GM19023 (cell line): Measurements from ENCODE around the gene NLGN4X.
"Not testable (repeated sequence)": the region's sequence is repeated elsewhere in the genome, so short reads cannot be mapped to it uniquely, and the experiment has no call there.

Experiments used
- ATAC-seq: cut with Tn5 transposase; IDR thresholded peaks from one replicate; pipeline ENCODE4 v1.9.1; 2021; ENCODE audit warnings: mild to moderate bottlenecking, moderate library complexity; ENCODE audit not compliant: unreplicated experiment

Gene NLGN4X

GRCh38 chrX:6015423-6015822 lies 213.2 kb downstream of the NLGN4X start:
- ATAC-seq = no peak

GRCh38 chrX:6012357-6012756 lies 216.3 kb downstream of the NLGN4X start:
- ATAC-seq = no peak

DNA sequence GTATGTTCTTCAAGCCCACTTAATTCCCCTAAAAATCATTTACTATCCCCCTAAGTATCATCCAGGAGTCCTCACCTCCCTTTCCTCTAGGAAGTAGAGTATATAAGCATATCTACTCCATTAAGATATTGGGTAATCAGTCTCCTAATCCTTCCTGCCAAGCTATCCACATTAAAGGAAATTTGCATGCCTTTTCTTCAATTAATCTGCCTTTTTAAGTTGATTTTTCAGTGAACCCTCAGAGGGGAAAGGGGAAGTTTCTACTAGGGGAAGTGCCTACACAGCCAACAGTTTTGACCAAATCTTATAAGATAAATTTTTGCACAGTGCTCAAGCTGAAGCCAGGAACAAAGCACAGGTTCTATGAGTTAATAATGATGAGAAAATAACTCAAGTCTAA lies 222.8 kb downstream of the NLGN4X start:
- no peak for ATAC-seq

- no peak for ATAC-seq
Measured at GRCh38 chrX:6004529-6004928, 224.1 kb downstream of the NLGN4X start.

DNA sequence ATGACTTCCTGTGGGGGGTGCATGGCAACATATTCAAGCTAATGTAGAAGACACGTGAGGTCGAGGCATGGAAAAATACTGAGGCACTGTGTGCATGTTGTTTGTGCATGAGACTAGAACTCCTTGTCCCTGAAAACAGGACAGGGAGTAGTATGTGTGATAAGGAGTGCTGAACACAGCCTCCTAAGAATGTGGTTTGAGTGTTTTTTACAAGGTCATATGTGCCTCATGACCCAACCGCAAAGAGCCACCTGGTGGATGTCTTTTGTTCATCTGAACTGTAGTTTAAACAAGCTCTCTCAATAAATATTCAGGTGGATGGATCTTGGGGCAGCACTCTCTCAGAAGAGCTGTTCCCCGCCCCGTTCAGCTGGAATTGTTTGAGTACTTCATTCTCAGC lies 226.6 kb downstream of the NLGN4X start:
- ATAC-seq = no peak

- no peak for ATAC-seq
Measured at GRCh38 chrX:5998901-5999300, 229.8 kb downstream of the NLGN4X start.

DNA sequence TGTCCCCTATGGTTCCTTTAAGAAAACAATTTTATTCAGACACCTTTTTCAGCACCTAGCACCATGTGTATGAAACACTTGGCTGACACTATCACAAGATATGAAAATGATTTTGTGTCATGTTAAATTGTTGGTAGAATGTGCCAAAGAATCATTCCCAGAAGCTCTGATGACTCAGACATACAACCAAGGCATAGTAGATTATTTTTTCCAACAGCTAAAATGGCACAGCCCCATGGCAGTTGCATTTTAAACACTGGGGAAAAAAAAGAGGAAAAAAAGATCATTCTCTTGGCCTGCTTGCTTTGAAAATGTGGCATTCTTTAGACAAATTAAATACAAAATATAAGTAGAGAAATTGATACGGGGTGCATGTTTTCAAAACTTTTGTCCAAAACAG lies 230.2 kb downstream of the NLGN4X start:
- no peak for ATAC-seq

DNA sequence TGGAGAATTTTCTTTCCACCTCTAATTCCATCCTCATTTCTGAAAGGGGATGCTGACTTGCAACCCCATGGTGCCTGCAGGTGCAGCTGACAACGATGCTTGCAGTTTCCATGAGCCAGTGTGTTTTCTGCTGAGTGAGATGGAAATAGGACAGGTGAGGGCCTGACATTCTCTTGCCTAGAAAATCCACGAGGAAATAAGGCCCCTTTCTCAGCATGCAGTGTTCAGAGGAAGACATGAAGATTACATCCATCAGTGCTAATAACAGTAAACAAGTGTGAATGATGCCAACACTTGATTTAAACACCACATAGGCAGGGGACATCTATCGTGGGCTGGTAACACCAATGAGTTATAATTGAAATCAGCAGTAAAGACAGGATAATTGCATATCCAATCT lies 237.3 kb downstream of the NLGN4X start:
- no peak for ATAC-seq

GRCh38 chrX:5979338-5979737 lies 249.3 kb downstream of the NLGN4X start:
- ATAC-seq = no peak

DNA sequence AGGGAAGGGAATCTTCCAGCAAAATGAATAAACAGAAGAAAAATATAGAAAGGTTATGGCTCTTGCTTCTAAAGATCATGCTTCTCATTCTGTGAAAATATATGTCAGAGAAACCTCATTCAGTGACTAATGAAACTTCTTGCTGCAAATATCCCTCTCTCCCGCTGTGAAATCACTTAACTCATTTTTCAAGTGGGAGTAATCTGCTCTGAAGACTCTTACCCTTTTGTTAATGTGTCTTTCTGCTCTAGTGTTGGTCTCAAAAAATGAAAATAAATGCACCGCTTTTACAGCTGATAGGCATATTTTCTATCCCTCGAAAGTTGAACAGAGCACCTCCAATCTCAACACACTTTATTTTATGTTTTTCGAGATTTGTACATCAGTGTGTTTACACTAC lies 252.3 kb downstream of the NLGN4X start:
- no peak for ATAC-seq

- ATAC-seq = no peak
Measured at GRCh38 chrX:5971300-5971699, 257.4 kb downstream of the NLGN4X start.

DNA sequence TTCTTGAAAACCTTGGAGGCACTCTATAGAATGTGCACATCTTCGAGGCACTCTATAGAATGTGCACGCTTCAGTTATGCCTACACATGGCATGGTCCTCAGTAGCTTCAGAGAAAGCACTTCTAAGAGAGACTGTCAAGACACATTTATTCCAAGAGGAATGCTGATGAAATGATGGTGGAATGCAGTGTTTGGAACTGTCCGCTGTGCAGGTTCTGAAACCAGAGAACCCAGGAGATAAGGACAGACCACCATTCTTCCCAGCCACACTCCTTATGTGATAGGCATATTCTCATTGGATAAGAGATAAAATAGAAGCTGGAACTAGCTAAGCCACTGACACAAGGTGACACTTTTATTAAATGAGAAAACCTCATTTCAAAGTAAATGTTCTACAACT lies 263.3 kb downstream of the NLGN4X start:
- no peak for ATAC-seq

GRCh38 chrX:5959286-5959685 lies 269.4 kb downstream of the NLGN4X start:
- ATAC-seq = no peak

DNA sequence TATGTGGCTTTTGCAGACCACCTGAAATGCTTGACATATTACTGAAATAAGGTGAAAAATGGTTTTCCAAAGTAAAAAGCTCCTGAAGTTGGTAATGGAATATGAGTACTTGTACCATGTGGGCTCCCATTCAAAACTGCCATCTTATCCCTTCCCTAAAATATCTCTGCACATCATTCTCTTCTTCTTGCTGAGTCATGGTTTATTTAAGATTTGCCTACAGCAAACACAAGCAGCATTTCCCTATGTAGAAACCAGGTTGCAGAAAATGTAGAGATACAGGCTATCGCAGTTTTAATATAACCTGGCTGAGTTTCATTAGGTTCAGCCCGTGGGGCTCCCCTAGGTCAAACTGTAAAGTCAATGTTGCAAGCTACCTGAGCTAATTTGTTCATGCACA lies 270.1 kb downstream of the NLGN4X start:
- no peak for ATAC-seq

DNA sequence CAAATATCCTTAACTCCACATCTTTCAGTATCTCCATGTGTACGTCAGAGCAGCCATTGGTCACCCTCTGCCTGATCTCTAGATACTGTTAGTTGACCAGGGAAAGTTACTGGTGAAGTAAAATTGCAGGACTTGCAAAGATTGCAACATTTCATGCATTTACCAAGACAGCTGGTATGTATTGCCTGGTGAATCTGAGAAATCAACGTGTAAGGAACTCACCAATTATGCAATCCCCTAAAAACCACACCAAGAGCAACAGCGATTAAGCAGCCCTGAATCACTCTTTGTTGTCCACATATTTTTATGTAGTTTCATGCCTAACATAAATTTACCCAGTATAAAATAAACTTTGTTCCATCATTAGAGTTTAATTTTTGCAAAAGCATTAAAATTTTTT lies 271.2 kb downstream of the NLGN4X start:
- ATAC-seq = no peak

- ATAC-seq = no peak
Measured at GRCh38 chrX:5936438-5936837, 292.2 kb downstream of the NLGN4X start.

DNA sequence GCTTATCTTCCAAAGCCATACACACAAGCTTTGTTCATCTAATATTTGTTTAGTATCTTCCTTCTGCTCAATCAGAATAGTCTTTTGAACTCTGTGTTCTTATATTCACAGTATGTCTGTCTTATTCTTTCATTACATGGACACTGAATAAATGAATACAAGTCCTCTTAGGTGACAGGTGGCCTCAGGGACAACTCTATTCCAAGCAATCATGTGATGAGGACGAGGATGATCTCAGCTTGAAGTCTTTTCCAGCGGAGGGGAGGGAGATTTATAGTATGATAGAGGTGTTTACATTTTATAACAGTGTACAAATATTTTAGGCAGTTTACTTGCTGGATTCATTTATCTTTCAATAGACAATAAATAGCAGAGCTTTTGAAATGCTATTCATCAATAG lies 300.4 kb downstream of the NLGN4X start:
- ATAC-seq = no peak

- ATAC-seq = no peak
Measured at GRCh38 chrX:5916945-5917344, 311.7 kb downstream of the NLGN4X start.

GRCh38 chrX:5915783-5916182 lies 312.9 kb downstream of the NLGN4X start:
- ATAC-seq = no peak

- ATAC-seq = no peak
Measured at GRCh38 chrX:5907207-5907606, 321.5 kb downstream of the NLGN4X start.

DNA sequence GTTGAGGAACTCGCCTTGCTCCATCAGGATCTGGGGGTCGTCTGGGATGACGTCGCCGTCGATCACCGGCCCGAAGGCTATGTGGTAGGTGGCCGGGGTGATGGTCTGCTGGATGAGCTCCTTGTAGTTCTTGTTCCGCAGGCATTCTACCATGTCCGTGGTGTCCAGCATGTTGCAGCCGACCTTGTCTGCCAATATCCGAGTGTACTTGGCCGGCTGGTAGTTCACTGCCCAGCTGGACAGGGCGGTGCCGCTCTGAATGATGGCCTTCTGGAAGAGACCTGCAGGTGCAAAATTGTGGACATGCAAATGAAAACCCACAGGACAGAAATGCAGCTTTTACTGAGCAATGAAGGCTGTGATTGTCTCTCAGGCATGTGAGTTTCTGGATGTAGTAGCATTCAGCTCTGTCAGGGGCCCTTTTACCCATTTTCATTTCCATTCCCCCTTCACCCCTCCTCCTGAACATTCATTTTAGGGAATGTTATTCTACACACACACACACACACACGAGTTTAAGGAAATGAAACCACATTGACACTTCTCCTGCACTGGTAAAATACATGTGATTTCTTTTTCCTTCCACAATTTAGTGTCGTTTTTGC lies 325.0 kb downstream of the NLGN4X start:
- not testable (repeated sequence) for ATAC-seq

GRCh38 chrX:5898463-5898862 lies 330.2 kb downstream of the NLGN4X start:
- ATAC-seq = no peak

DNA sequence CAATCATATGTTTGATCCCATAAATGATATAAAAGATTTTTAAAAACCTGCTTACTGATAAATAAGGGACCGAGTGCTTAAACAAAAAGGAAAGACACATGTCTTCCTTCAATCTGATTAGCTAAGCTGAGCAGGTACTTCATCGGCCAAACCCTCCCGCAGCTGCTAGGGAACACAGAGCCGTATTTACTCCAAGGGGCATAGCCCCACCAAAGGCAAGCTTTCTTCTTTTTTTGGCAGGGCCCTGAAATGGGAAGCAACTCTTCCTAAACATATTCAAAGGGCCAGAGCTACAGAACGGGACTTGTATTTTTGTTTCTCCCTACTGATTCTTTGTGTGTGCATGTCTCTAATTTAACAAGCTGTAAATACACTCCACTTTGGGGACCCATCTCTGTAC lies 337.3 kb downstream of the NLGN4X start:
- no peak for ATAC-seq
